Fibroblast of mammary gland (primary cell): ENCODE results near the gene SERPINI2.
"Not testable (repeated sequence)": the region's sequence is repeated elsewhere in the genome, so short reads cannot be mapped to it uniquely, and the experiment has no call there.

ENCODE experiments used
- DNase-seq: peaks from one replicate; pipeline ENCODE4 v3.0.0-alpha.2; 2010; ENCODE audit warnings: low read depth
- H3K4me3 ChIP-seq: 2 replicates; pipeline ENCODE4 v1.5.1; 2011; ENCODE audit warnings: low read depth, mild to moderate bottlenecking, low read length, moderate library complexity; ENCODE audit not compliant: control insufficient read depth
- CTCF ChIP-seq: conservative IDR thresholded peaks from 2 replicates; pipeline ENCODE4 v1.5.1; 2011; ENCODE audit warnings: low read depth, low read length, inconsistent platforms; ENCODE audit not compliant: control insufficient read depth, insufficient read depth

SERPINI2 gene

GRCh38 chr3:167437428-167438139, 36.3 kb downstream of the SERPINI2 start:
- TF ChIP-seq CTCF = no peak
- DNase-seq = no peak
- no peak overlapping the region for H3K4me3 ChIP-seq

- DNase-seq, H3K4me3 ChIP-seq: not testable (repeated sequence)
These were observed 46.9 kb downstream of the SERPINI2 start for GRCh38 chr3:167426962-167427361.

GRCh38 chr3:167422396-167422795, 51.4 kb downstream of the SERPINI2 start:
- not testable (repeated sequence) for H3K4me3 ChIP-seq, DNase-seq

- TF ChIP-seq CTCF = no peak
- H3K4me3 ChIP-seq = no peak overlapping the region
- no peak for DNase-seq
These were observed 64.2 kb downstream of the SERPINI2 start for GRCh38 chr3:167409611-167410010.

- no peak overlapping the region for H3K4me3 ChIP-seq
- peak; percentile 54 for TF ChIP-seq CTCF
- peak; percentile 77 for DNase-seq
These were observed 66.9 kb downstream of the SERPINI2 start for GRCh38 chr3:167406876-167407492.

- no peak for TF ChIP-seq CTCF
- no peak for DNase-seq
- no peak overlapping the region for H3K4me3 ChIP-seq
These were observed 76.0 kb downstream of the SERPINI2 start for GRCh38 chr3:167397826-167398225.

GRCh38 chr3:167396075-167396474, 77.8 kb downstream of the SERPINI2 start:
- no peak for TF ChIP-seq CTCF
- DNase-seq = no peak
- H3K4me3 ChIP-seq = no peak overlapping the region

GRCh38 chr3:167394003-167394402, 79.8 kb downstream of the SERPINI2 start:
- peak; percentile 1 for DNase-seq
- no peak overlapping the region for H3K4me3 ChIP-seq
- TF ChIP-seq CTCF = peak; percentile 9
